H1 (cell line): ENCODE measurements around the gene SCFD1. TPM values are rescaled to one million over a fixed set of nuclear protein-coding genes. Genes with fewer than 3 reads are reported as not detected.

Experiments used
- CTCF ChIA-PET: fragments of 300-600 bp; sonication (Branson Sonifier 250); formaldehyde crosslinking; loops from one replicate; lab custom pipeline; 2021; ENCODE audit not compliant: partially characterized antibody; lab: Charles Lee
- POLR2A ChIA-PET: fragments of 300-600 bp; sonication (Branson Sonifier 250); formaldehyde crosslinking; loops from one replicate; lab custom pipeline; 2021; ENCODE audit warnings: inconsistent platforms; ENCODE audit not compliant: partially characterized antibody; lab: Charles Lee
- DNase-seq, 2 experiments: peaks; one replicate each; pipeline versions ENCODE4 v3.0.0 to v3.0.0-alpha.2; 2010 to 2022; ENCODE audit warnings: low spot score in 2 of 2, low read depth in 1 of 2, mixed read lengths in 1 of 2
- FAIRE-seq: peaks from 2 replicates; lab custom pipeline; 2011; peaks lifted over from hg19 to GRCh38; lab: Jason Lieb, UNC
- H2AFZ ChIP-seq: 2 replicates; pipeline ENCODE4 v1.8.1; 2012; ENCODE audit warnings: low read length, inconsistent platforms
- H2AK5ac ChIP-seq: 2 replicates; pipeline ENCODE4 v1.6.1; 2013; ENCODE audit warnings: low read depth, low read length
- H2BK120ac ChIP-seq: replicated peaks from 2 replicates; pipeline ENCODE3; 2013; ENCODE audit warnings: low read depth, low read length, inconsistent platforms
- H2BK12ac ChIP-seq: 2 replicates; pipeline ENCODE4 v1.6.1; 2013; ENCODE audit warnings: low read depth, low read length
- H2BK15ac ChIP-seq: 2 replicates; pipeline ENCODE4 v1.6.1; 2013; ENCODE audit warnings: low read length
- H2BK20ac ChIP-seq: 2 replicates; pipeline ENCODE4 v1.6.1; 2013; ENCODE audit warnings: low read length
- H2BK5ac ChIP-seq: 2 replicates; pipeline ENCODE4 v1.6.1; 2013; ENCODE audit warnings: low read depth, low read length
- H3K14ac ChIP-seq: 2 replicates; pipeline ENCODE4 v1.6.1; 2013; ENCODE audit warnings: inconsistent platforms; ENCODE audit not compliant: insufficient read length
- H3K18ac ChIP-seq: 2 replicates; pipeline ENCODE4 v1.6.1; 2013; ENCODE audit warnings: low read length; ENCODE audit errors: extremely low read depth
- H3K23ac ChIP-seq: 2 replicates; pipeline ENCODE4 v1.6.1; 2013; ENCODE audit warnings: inconsistent platforms; ENCODE audit not compliant: insufficient read length
- H3K23me2 ChIP-seq: 2 replicates; pipeline ENCODE4 v1.6.1; 2013; ENCODE audit warnings: low read depth, low read length
- H3K27ac ChIP-seq: 2 replicates; pipeline ENCODE4 v1.6.1; 2011; ENCODE audit warnings: low read depth, low read length, inconsistent platforms
- H3K27me3 ChIP-seq, 4 experiments: replicated peaks in 1 of 4; 1 replicate in 1 of 4; 2 replicates in 3 of 4; pipeline versions ENCODE4 v1.6.1 to v1.8.1; 2011 to 2013; ENCODE audit warnings: low read length in 3 of 4, mild to moderate bottlenecking in 3 of 4, inconsistent platforms in 2 of 4, mixed read lengths in 2 of 4, moderate library complexity in 1 of 4; ENCODE audit not compliant: control insufficient read depth in 3 of 4, insufficient read depth in 3 of 4; ENCODE audit errors: extremely low read depth in 1 of 4
- H3K36me3 ChIP-seq, 4 experiments: 2 replicates each; pipeline versions ENCODE4 v1.6.1 to v1.8.1; 2011 to 2013; ENCODE audit warnings: mild to moderate bottlenecking in 4 of 4, low read length in 3 of 4, moderate library complexity in 2 of 4, control low read depth in 1 of 4, inconsistent platforms in 1 of 4; ENCODE audit not compliant: insufficient read depth in 4 of 4, control insufficient read depth in 2 of 4
- H3K4ac ChIP-seq: replicated peaks from 2 replicates; pipeline ENCODE3; 2013; ENCODE audit warnings: low read length, low read depth, mixed read lengths, inconsistent platforms; ENCODE audit not compliant: insufficient read length
- H3K4me1 ChIP-seq, 4 experiments: replicated peaks in 1 of 4; 1 replicate in 1 of 4; 2 replicates in 3 of 4; pipeline versions ENCODE4 v1.6.1 to v1.8.1; 2011 to 2013; ENCODE audit warnings: low read length in 3 of 4, inconsistent platforms in 2 of 4, mixed read lengths in 1 of 4; ENCODE audit not compliant: insufficient read depth in 4 of 4, control insufficient read depth in 3 of 4
- H3K4me2 ChIP-seq, 2 experiments: 2 replicates each; pipeline versions ENCODE4 v1.6.1 to v1.8.1; 2011 to 2013; ENCODE audit warnings: low read depth in 2 of 2, low read length in 2 of 2, control low read depth in 1 of 2, inconsistent platforms in 1 of 2, mild to moderate bottlenecking in 1 of 2; ENCODE audit not compliant: insufficient read depth in 1 of 2
- H3K4me3 ChIP-seq, 4 experiments: fragments of 200-600, 300-600 bp in 1 of 4; sonication (generic), shearing (Covaris generic), sonication (Bioruptor Twin) in 1 of 4; 2 replicates each; pipeline versions ENCODE4 v1.5.1 to v1.8.1; 2011 to 2016; ENCODE audit warnings: low read length in 4 of 4, low read depth in 3 of 4, control low read depth in 2 of 4, inconsistent platforms in 2 of 4, mild to moderate bottlenecking in 2 of 4, mixed read lengths in 1 of 4, moderate library complexity in 1 of 4; ENCODE audit not compliant: insufficient read depth in 2 of 4; ENCODE audit errors: extremely low read depth in 1 of 4
- H3K56ac ChIP-seq: replicated peaks from 2 replicates; pipeline ENCODE3; 2013; ENCODE audit warnings: low read depth, mild to moderate bottlenecking, mixed read lengths, low read length, inconsistent platforms; ENCODE audit not compliant: insufficient read length
- H3K79me1 ChIP-seq: 2 replicates; pipeline ENCODE4 v1.6.1; 2013; ENCODE audit warnings: low read depth, low read length, control low read depth
- H3K79me2 ChIP-seq, 2 experiments: 2 replicates each; pipeline versions ENCODE4 v1.6.1 to v1.8.1; 2012 to 2013; ENCODE audit warnings: low read length in 2 of 2, mild to moderate bottlenecking in 2 of 2, inconsistent platforms in 1 of 2; ENCODE audit not compliant: insufficient read depth in 2 of 2, control insufficient read depth in 1 of 2
- H3K9ac ChIP-seq, 4 experiments: replicated peaks in 1 of 4; 1 replicate in 1 of 4; 2 replicates in 3 of 4; pipeline versions ENCODE4 v1.6.1 to v1.8.1; 2011 to 2013; ENCODE audit warnings: low read depth in 3 of 4, low read length in 3 of 4, control low read depth in 2 of 4, mild to moderate bottlenecking in 2 of 4, moderate library complexity in 2 of 4, inconsistent platforms in 1 of 4; ENCODE audit errors: extremely low read depth in 1 of 4
- H3K9me3 ChIP-seq, 2 experiments: 2 replicates each; pipeline versions ENCODE4 v1.6.1 to v1.8.1; 2012 to 2013; ENCODE audit warnings: mild to moderate bottlenecking in 2 of 2, moderate library complexity in 2 of 2, control low read depth in 1 of 2, inconsistent platforms in 1 of 2, low read depth in 1 of 2, low read length in 1 of 2, mixed read lengths in 1 of 2; ENCODE audit not compliant: insufficient read depth in 2 of 2
- H4K20me1 ChIP-seq, 2 experiments: replicated peaks in 1 of 2; 2 replicates each; pipeline versions ENCODE3 to v1.8.1; 2011 to 2013; ENCODE audit warnings: inconsistent platforms in 2 of 2, low read length in 2 of 2, mild to moderate bottlenecking in 1 of 2; ENCODE audit not compliant: insufficient read depth in 2 of 2, control insufficient read depth in 1 of 2
- H4K5ac ChIP-seq: 2 replicates; pipeline ENCODE4 v1.6.1; 2013; ENCODE audit warnings: low read length, low read depth, mixed read lengths, inconsistent platforms; ENCODE audit not compliant: insufficient read length
- H4K8ac ChIP-seq: 2 replicates; pipeline ENCODE4 v1.8.0; 2013; ENCODE audit warnings: mild to moderate bottlenecking, moderate library complexity, low read length, inconsistent platforms; ENCODE audit not compliant: insufficient read depth; ENCODE audit errors: extremely low read depth
- H4K91ac ChIP-seq: replicated peaks from 2 replicates; pipeline ENCODE3; 2013; ENCODE audit warnings: low read length, mixed read lengths, inconsistent platforms; ENCODE audit not compliant: insufficient read length
- CHD2 ChIP-seq: IDR thresholded peaks from 2 replicates; pipeline ENCODE4 v1.6.1; 2012; ENCODE audit warnings: low read length, improper control_type of control experiment
- WGBS, 2 experiments: shearing (Covaris generic) in 1 of 2; methylation state at CpG; one replicate each; pipeline versions ENCODE4 v1.1.6 to v1.1.7; 2013 to 2015; ENCODE audit warnings: low lambda C conversion rate in 2 of 2, mixed read lengths in 2 of 2, inconsistent platforms in 1 of 2, low coverage in 1 of 2, missing lambda C conversion rate in 1 of 2; ENCODE audit not compliant: insufficient replicate concordance in 2 of 2, insufficient coverage in 1 of 2, insufficient read length in 1 of 2; ENCODE audit errors: extremely low coverage in 1 of 2, missing lambda C conversion rate in 1 of 2; 5-methylcytosine and 5-hydroxymethylcytosine counted together
- polyA plus RNA-seq, 7 experiments: library from polyadenylated mRNA; depleted of rRNA in 3 of 7; stranded (reverse) in 5 of 7; unstranded in 2 of 7; fragments of >200 nt in 5 of 7; fragments of 200-250 nt in 2 of 7; gene quantifications; 1 replicate in 5 of 7; 2 replicates in 1 of 7; 4 replicates in 1 of 7; pipeline versions ENCODE4 v1.2.1 to v1.2.3, GENCODE V29; 2011 to 2013; ENCODE audit warnings: missing spikeins in 2 of 7, mixed read lengths in 2 of 7
- total RNA-seq: library from RNA; stranded (reverse); fragmentation: NEBNext Ultra II Directional; extraction: Animal tissue kit (Norgen Biotek cat#: 25700); gene quantifications from 2 replicates; pipeline ENCODE4 v1.2.1, GENCODE V29; 2021

SCFD1 gene
- total and polyA plus RNA-seq, 2 of the 8 experiments (the other 6 are each of a cell fraction or from before 2014, with no cell fraction given), result 32.8 to 64.5 TPM

GRCh38 chr14:30582376-30582775 lies 39.7 kb upstream of the SCFD1 start:
- CTCF ChIA-PET, result interaction anchor here (1.0 kb wide), 1 partner anchor 207 kb away, joined by 3 read pairs; no protein-coding TSS in a partner anchor
- Histone ChIP-seq H3K4ac (no peak overlapping the region), H3K23ac (no peak overlapping the region), H2BK120ac (no peak overlapping the region), H3K4me1 (peaks cover 0 to 2% (median under 1%) of the 10 kb centered on the region in 4 experiments; a peak in 2 of 7 replicates), H3K27ac (no peak overlapping the region), H2BK20ac (no peak overlapping the region), H3K23me2 (no peaks in the 10 kb centered on the region), H2BK15ac (no peak overlapping the region), H4K8ac (no peak overlapping the region), H3K4me3 (no peak overlapping the region), H3K27me3 (peaks cover 0 to 1% (median 0%) of the 10 kb centered on the region in 4 experiments; a peak in 1 of 7 replicates), H4K5ac (no peak overlapping the region), H3K9ac (no peak overlapping the region), H3K4me2 (no peak overlapping the region), H2BK12ac (no peak overlapping the region), H2BK5ac (no peak overlapping the region), H3K79me2 (peaks cover 20 to 97% of the 10 kb centered on the region in 2 experiments), H3K36me3 (peaks cover 0 to 14% (median 6%) of the 10 kb centered on the region in 4 experiments; a peak in 2 of 8 replicates), H2AK5ac (no peak overlapping the region), H3K79me1 (no peaks in the 10 kb centered on the region), H4K91ac (no peak overlapping the region), H3K9me3 (peaks cover 5% of the 10 kb centered on the region in 2 experiments; a peak in 1 of 4 replicates), H3K56ac (no peak overlapping the region), H4K20me1 (peaks cover under 1 to 3% of the 10 kb centered on the region in 2 experiments), H3K14ac (no peak overlapping the region), H2AFZ (no peak overlapping the region), H3K18ac (no peak overlapping the region)
- DNase-seq (no peak), FAIRE-seq (no peak)
- 100% methylated on average over 1 of the region's 1 CpG; no CpG with 5 or more reads in 1 of the 2 experiments for WGBS, 2 experiments
- POLR2A ChIA-PET, result interaction anchor here (1.2 kb wide), 1 partner anchor 40 kb away, joined by 3 read pairs; the partner anchor contains the start of gene SCFD1
- no peak for TF ChIP-seq CHD2
